Neuronal stem cell (in vitro differentiated cells): ENCODE measurements around the gene FOXO3.

Experiments
- DNase-seq: peaks from one replicate; pipeline ENCODE4 v3.0.0-alpha.2; 2013; ENCODE audit warnings: low spot score
- H2AFZ ChIP-seq: one replicate; pipeline ENCODE4 v1.6.1; 2013; ENCODE audit warnings: mild to moderate bottlenecking, low read length, inconsistent platforms
- H2AK5ac ChIP-seq: 2 replicates; pipeline ENCODE4 v1.6.1; 2013; ENCODE audit warnings: low read depth, mild to moderate bottlenecking, inconsistent platforms, low read length, moderate library complexity, mixed read lengths
- H2BK120ac ChIP-seq: 2 replicates; pipeline ENCODE4 v1.6.1; 2013; ENCODE audit warnings: low read depth, mild to moderate bottlenecking, inconsistent platforms, low read length, moderate library complexity, mixed read lengths
- H2BK12ac ChIP-seq: one replicate; pipeline ENCODE4 v1.6.1; 2013; ENCODE audit warnings: low read length, inconsistent platforms
- H2BK15ac ChIP-seq: 2 replicates; pipeline ENCODE4 v1.6.1; 2013; ENCODE audit warnings: mild to moderate bottlenecking, low read length, inconsistent platforms, mixed read lengths
- H2BK5ac ChIP-seq: one replicate; pipeline ENCODE4 v1.6.1; 2013; ENCODE audit warnings: inconsistent platforms, mild to moderate bottlenecking, low read length, moderate library complexity
- H3K14ac ChIP-seq: one replicate; pipeline ENCODE4 v1.6.1; 2013; ENCODE audit warnings: low read length, inconsistent platforms
- H3K18ac ChIP-seq: 2 replicates; pipeline ENCODE4 v1.6.1; 2013; ENCODE audit warnings: low read length, inconsistent platforms
- H3K23ac ChIP-seq: 2 replicates; pipeline ENCODE4 v1.6.1; 2013; ENCODE audit warnings: low read depth, mild to moderate bottlenecking, mixed read lengths, low read length, inconsistent platforms; ENCODE audit not compliant: poor library complexity
- H3K27ac ChIP-seq: replicated peaks from 3 replicates; pipeline ENCODE4 v1.5.1; 2013; ENCODE audit warnings: low read length, inconsistent platforms
- H3K27me3 ChIP-seq, 3 experiments: 2 replicates each; pipeline ENCODE4 v1.6.1; 2013; ENCODE audit warnings: low read length in 3 of 3, mild to moderate bottlenecking in 2 of 3, inconsistent platforms in 1 of 3, low read depth in 1 of 3, mixed read lengths in 1 of 3, moderate library complexity in 1 of 3; ENCODE audit not compliant: control insufficient read depth in 3 of 3, insufficient read depth in 3 of 3
- H3K36me3 ChIP-seq, 2 donors: replicated peaks in 1 of 2; 2 replicates each; pipeline ENCODE4 v1.6.1; 2013; ENCODE audit warnings: low read length in 2 of 2; ENCODE audit not compliant: control insufficient read depth in 2 of 2, insufficient read depth in 2 of 2
- H3K4ac ChIP-seq: 2 replicates; pipeline ENCODE4 v1.6.1; 2013; ENCODE audit warnings: inconsistent platforms, mild to moderate bottlenecking, low read length, moderate library complexity
- H3K4me1 ChIP-seq, 2 donors: 1 replicate in 1 of 2; 2 replicates in 1 of 2; pipeline ENCODE4 v1.6.1; 2013; ENCODE audit warnings: low read length in 2 of 2, low read depth in 1 of 2; ENCODE audit not compliant: control insufficient read depth in 2 of 2, insufficient read depth in 1 of 2
- H3K4me2 ChIP-seq: one replicate; pipeline ENCODE4 v1.6.1; 2013; ENCODE audit warnings: mild to moderate bottlenecking, low read length, inconsistent platforms; ENCODE audit not compliant: insufficient read depth, poor library complexity, severe bottlenecking
- H3K4me3 ChIP-seq, 2 donors: 2 replicates each; pipeline ENCODE4 v1.5.1; 2013; ENCODE audit warnings: low read length in 2 of 2, mild to moderate bottlenecking in 2 of 2, inconsistent platforms in 1 of 2, moderate library complexity in 1 of 2
- H3K79me1 ChIP-seq: one replicate; pipeline ENCODE4 v1.6.1; 2013; ENCODE audit warnings: low read depth, mild to moderate bottlenecking, inconsistent platforms, low read length, moderate library complexity
- H3K9ac ChIP-seq: one replicate; pipeline ENCODE4 v1.6.1; 2013; ENCODE audit warnings: mild to moderate bottlenecking, low read depth, low read length, inconsistent platforms; ENCODE audit not compliant: poor library complexity
- H3K9me3 ChIP-seq, 2 donors: replicated peaks in 1 of 2; 2 replicates each; pipeline versions ENCODE3 to v1.6.1; 2013; ENCODE audit warnings: low read length in 2 of 2, mild to moderate bottlenecking in 2 of 2, inconsistent platforms in 1 of 2, low read depth in 1 of 2, mixed read lengths in 1 of 2, moderate library complexity in 1 of 2; ENCODE audit not compliant: control insufficient read depth in 2 of 2, insufficient read depth in 1 of 2
- H4K8ac ChIP-seq: one replicate; pipeline ENCODE4 v1.6.1; 2013; ENCODE audit warnings: low read depth, mild to moderate bottlenecking, inconsistent platforms, low read length, moderate library complexity
- H4K91ac ChIP-seq: one replicate; pipeline ENCODE4 v1.6.1; 2013; ENCODE audit warnings: low read length, low read depth, mild to moderate bottlenecking, inconsistent platforms; ENCODE audit not compliant: poor library complexity
- WGBS, 2 donors: extraction: QIAGEN DNeasy Blood & Tissue Kit; methylation state at CpG; one replicate each; pipeline ENCODE4 v1.1.7; 2013; ENCODE audit warnings: missing lambda C conversion rate in 2 of 2, mixed read lengths in 1 of 2; ENCODE audit not compliant: insufficient read length in 2 of 2, insufficient replicate concordance in 1 of 2; ENCODE audit errors: extremely low coverage in 2 of 2; 5-methylcytosine and 5-hydroxymethylcytosine counted together

Gene FOXO3

DNA sequence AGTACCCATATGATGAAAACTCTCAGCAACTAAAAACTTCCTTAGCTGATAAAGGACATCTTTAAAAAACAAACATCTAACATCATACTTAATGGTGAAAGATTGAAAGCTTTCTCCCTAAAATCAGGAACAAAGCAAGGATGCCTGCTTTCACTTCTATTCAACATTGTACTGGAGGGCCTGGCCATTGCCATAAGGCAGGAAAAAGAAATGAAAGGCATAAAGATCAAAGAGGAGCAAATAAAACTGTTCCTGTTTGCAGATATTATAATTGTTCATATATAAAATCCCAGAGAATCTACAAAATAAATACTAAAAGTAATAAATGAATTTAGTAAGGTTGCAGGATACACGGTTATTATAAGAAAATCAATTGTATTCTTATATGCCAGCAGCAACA, 162.9 kb downstream of the FOXO3 start:
- WGBS, 2 donors = no CpG with 5 or more reads among the region's 1 CpG
- Histone ChIP-seq H3K23ac (no peak overlapping the region), H4K91ac (no peak overlapping the region), H3K36me3 (no peaks in the 10 kb centered on the region), H3K4me2 (no peak overlapping the region), H2BK5ac (no peak overlapping the region), H3K9ac (no peak overlapping the region), H2BK120ac (no peak overlapping the region), H2AFZ (no peak overlapping the region), H3K79me1 (no peaks in the 10 kb centered on the region), H2BK15ac (no peak overlapping the region), H3K27me3 (peaks cover 0 to 11% (median 0%) of the 10 kb centered on the region in 3 experiments), H4K8ac (no peak overlapping the region), H3K4me3 (no peak overlapping the region), H3K4ac (no peak overlapping the region), H2BK12ac (no peak overlapping the region), H3K18ac (no peak overlapping the region), H3K14ac (no peak overlapping the region), H3K4me1 (peaks cover 2 to 3% of the 10 kb centered on the region in 2 donors), H3K27ac (no peak overlapping the region), H2AK5ac (no peak overlapping the region), H3K9me3 (peaks cover 2 to 5% of the 10 kb centered on the region in 2 donors)
- DNase-seq = no peak

DNA sequence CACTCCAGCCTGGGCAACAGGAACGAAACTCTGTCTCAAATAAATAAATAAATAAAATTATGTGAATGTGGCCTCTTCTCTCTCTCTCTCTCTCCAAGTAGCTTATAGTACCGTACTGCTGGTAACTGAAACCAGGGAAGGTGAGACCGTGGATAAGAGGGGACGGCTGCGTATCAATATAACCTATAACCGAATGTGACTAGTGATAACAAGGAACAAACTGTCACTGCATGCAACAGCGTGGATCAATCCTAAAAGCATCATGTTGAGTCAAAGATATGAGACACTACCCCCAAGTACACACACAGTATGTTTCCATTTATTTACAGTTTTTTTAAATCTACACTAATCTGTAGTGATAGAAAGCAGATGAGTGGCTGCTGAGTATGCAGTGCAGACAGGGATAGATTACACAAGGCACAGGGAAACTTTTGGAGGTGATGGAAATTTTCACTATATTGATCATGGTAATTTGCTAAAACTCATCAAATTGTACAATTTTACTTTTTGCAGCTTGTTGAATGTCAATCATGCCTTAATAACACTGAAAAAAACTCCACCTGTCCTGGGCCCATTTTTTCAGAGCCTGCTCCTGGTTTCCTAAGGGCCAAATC, 166.1 kb downstream of the FOXO3 start:
- Histone ChIP-seq H3K79me1 (no peaks in the 10 kb centered on the region), H2AFZ (no peak overlapping the region), H2AK5ac (no peak overlapping the region), H3K27me3 (peaks cover 0 to 30% (median 0%) of the 10 kb centered on the region in 3 experiments), H2BK15ac (no peak overlapping the region), H3K9ac (no peak overlapping the region), H3K4me2 (no peak overlapping the region), H4K8ac (no peak overlapping the region), H2BK5ac (no peak overlapping the region), H3K18ac (no peak overlapping the region), H3K23ac (no peak overlapping the region), H3K4me1 (peaks cover 6 to 11% of the 10 kb centered on the region in 2 donors), H3K14ac (no peak overlapping the region), H3K4ac (no peak overlapping the region), H3K36me3 (no peaks in the 10 kb centered on the region), H3K27ac (no peak overlapping the region), H4K91ac (no peak overlapping the region), H3K9me3 (peaks cover 2 to 5% of the 10 kb centered on the region in 2 donors), H2BK12ac (no peak overlapping the region), H3K4me3 (no peak overlapping the region), H2BK120ac (no peak overlapping the region)
- no peak for DNase-seq
- no CpG with 5 or more reads among the region's 7 CpGs for WGBS, 2 donors

DNA sequence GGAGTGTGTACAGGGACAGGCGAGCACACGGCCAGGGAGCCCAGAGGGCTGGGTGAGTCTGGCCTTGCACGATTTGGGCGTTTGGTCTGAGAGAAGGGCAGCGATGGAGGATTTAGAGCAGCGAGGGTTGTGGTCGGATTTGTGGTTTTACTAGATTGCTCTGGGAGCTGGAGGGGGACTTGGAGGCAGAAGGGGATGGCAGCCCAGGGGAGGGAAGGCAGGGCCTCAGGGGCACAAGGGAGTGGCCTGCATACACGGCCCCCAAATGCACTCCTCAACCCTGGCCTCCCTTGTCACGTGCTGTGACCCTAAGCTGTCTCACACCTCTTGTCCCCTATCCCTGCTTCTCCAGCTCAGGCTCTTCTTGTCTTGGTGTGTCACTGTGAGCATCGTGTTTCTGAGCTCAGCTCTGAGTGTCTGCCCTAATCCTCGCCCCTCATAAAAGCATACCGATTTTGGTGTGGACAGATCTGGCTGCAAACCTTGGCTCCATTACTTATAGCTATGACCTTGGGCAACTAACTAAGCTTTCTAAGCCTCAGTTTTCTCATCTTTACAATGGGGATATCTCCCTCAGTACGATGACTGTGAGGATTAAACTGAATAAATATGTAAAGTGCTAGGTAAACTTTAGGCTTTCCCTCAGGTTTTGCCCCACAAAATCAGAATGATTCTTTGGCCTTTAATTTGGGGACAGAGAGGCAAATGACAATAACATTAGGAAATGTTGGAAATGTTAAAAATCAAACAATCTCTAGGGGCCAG, 167.4 kb downstream of the FOXO3 start:
- no peak for DNase-seq
- H3K9me3 ChIP-seq = peaks cover 0 to 5% of the 10 kb centered on the region in 2 donors
- H2BK120ac ChIP-seq = no peak overlapping the region
- no peaks in the 10 kb centered on the region for H3K36me3 ChIP-seq
- no peak overlapping the region for H4K91ac ChIP-seq
- no peak overlapping the region for H2BK12ac ChIP-seq
- H4K8ac ChIP-seq = no peak overlapping the region
- no peak overlapping the region for H3K4ac ChIP-seq
- H2AFZ ChIP-seq = no peak overlapping the region
- H3K9ac ChIP-seq = no peak overlapping the region
- no peak overlapping the region for H3K4me3 ChIP-seq
- no peak overlapping the region for H3K27ac ChIP-seq
- WGBS, 2 donors = no CpG with 5 or more reads among the region's 13 CpGs
- H3K27me3 ChIP-seq = peaks cover 0 to 41% (median 0%) of the 10 kb centered on the region in 3 experiments
- no peak overlapping the region for H3K18ac ChIP-seq
- no peak overlapping the region for H3K4me2 ChIP-seq
- H2BK15ac ChIP-seq = no peak overlapping the region
- H2AK5ac ChIP-seq = no peak overlapping the region
- H3K79me1 ChIP-seq = no peaks in the 10 kb centered on the region
- no peak overlapping the region for H2BK5ac ChIP-seq
- H3K4me1 ChIP-seq = peaks cover 6 to 19% of the 10 kb centered on the region in 2 donors
- H3K23ac ChIP-seq = peak overlapping the region; percentile 6
- H3K14ac ChIP-seq = no peak overlapping the region

DNA sequence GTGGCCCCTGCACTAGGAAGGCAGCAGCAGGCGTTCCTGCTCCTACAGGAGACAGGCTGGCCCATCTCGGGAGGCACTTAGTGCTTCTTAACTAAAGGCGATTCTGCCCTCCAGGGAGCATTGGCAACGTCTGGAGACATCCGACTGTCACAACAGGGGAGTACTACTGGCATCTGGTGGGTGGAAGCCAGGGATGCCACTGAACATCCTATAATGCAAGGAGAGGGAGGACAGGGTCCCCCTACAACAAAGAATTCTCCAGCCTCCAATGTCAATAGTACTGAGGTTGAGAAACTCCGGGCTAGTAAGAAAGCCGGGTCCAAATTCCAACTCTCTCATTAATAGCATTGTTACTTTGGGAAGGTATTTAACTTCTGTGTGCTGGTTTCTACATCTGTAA, 168.1 kb downstream of the FOXO3 start:
- peaks cover 6 to 19% of the 10 kb centered on the region in 2 donors for H3K4me1 ChIP-seq
- H2BK120ac ChIP-seq = no peak overlapping the region
- H4K8ac ChIP-seq = no peak overlapping the region
- H4K91ac ChIP-seq = no peak overlapping the region
- no peak overlapping the region for H3K4me2 ChIP-seq
- H2BK12ac ChIP-seq = no peak overlapping the region
- no peak overlapping the region for H2AK5ac ChIP-seq
- H3K14ac ChIP-seq = no peak overlapping the region
- H2BK15ac ChIP-seq = no peak overlapping the region
- H3K18ac ChIP-seq = no peak overlapping the region
- no peaks in the 10 kb centered on the region for H3K79me1 ChIP-seq
- no peak overlapping the region for H2BK5ac ChIP-seq
- H3K4me3 ChIP-seq = no peak overlapping the region
- H3K9me3 ChIP-seq = no peaks in the 10 kb centered on the region
- no peak overlapping the region for H2AFZ ChIP-seq
- no peak overlapping the region for H3K23ac ChIP-seq
- no CpG with 5 or more reads among the region's 7 CpGs for WGBS, 2 donors
- H3K4ac ChIP-seq = no peak overlapping the region
- no peak overlapping the region for H3K9ac ChIP-seq
- peaks cover 0 to 48% (median 0%) of the 10 kb centered on the region in 3 experiments for H3K27me3 ChIP-seq
- no peak overlapping the region for H3K27ac ChIP-seq
- no peak for DNase-seq
- no peaks in the 10 kb centered on the region for H3K36me3 ChIP-seq
